ENCODE data around the gene SLC25A33.
"Not testable (repeated sequence)": the region's sequence is repeated elsewhere in the genome, so short reads cannot be mapped to it uniquely, and the experiment has no call there.

The SLC25A33 gene

DNA sequence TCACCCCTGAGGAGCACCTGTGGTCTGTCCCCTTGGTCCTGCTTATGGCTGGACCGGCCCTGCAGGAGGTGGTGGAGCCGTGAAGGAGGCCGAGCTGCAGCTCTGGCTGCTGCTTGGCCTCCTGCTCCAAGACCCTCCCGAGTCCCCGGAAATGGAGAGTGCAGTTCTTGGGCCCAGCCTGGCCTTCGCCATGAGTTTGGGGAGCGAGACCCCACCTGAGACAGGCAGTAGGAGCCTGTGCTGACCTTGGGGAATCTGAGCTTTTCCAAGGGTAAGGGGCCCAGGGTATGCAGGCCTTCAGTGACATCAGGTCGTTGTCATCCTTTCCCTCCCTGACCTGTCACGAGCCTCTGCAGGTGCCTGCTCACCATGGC, 63.5 kb downstream of the SLC25A33 start:
- DNase-seq, result no peak

DNA sequence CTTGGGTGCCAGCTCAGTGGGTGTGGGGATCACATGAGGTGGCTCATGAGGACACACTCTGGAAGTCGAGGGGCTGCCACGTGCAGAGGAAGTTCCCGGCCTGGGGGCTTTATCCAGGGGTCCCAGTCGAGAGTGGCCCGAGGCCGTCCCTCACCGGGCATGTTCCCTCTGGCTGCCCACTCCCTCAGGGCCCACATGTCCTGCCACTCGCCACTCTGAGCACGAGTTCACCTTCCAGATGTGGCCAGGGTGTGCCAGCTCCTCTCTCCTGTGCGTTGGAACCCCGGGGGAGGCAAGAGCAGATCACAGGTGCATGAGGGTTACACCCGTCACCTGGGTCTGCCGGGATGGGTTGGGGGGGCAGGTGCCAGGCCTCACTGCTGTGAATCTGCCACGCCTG, 64.0 kb downstream of the SLC25A33 start:
- DNase-seq, result no peak

DNA sequence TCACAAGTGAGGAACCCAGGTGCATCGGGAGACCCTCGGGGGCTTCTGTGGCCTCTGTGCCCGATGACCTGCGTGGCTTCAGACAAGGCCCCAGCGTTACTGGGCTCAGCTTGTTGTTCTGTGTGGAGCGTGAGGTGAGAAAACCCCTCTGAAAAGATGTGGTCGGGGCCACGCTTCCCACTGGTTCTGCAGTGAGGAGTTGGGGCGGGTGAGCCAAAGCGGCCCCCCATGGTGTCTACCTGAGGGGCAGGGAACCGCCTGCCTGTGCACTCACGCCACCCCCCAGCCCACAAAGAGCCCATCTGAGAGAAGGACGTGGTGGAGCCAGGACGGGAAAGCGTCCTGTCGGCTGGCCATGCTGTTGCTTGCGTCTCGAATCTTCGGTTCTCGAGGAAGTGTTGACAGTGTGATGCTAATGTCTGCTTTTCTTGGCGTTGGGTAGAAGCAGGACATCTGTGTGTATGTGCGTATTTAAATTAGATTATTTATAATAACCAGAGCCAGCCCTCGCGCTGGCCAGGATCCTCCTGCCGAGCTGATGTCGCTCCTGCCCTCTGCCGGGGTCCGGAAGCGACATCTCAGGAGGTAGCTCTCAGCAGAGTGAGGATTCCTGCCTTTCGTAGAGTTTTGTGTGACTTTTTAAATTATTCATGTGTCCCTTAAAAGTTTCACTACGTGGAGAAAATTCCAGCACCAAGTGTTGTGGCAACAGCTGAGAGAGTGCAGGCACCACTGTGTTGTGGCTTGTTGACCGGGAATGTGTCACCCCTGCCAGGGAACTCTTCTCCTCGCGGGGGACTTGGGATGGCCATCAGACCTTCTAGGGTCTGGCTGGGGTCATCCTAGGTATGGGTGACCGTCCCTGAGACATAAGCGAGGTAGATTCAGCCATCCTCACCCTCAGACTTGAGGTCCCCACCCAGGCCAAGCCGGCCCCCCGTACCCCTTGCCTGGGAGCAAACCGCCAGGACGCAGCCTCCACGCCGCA, 64.8 kb downstream of the SLC25A33 start:
- no peak for DNase-seq

DNA sequence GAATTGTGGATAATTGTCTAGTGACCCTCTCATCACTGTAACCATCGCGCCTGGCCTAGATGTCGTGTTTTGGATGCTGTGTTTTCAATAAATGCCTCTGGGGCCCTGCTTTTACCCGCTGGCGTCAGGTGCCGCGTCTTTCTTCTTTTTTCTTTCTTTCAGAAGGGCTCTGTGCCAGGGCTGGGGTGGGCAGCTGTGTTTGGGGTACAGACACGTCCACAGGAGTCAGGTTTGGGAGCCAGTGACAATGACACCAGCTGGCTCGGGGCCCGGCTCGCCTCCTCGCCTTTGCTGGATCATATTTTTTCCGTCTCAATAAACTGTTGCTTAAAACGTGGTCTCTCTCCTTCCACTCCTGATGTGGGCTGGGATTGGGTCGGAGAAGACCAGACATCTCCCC, 65.6 kb downstream of the SLC25A33 start:
- no peak for DNase-seq

DNA sequence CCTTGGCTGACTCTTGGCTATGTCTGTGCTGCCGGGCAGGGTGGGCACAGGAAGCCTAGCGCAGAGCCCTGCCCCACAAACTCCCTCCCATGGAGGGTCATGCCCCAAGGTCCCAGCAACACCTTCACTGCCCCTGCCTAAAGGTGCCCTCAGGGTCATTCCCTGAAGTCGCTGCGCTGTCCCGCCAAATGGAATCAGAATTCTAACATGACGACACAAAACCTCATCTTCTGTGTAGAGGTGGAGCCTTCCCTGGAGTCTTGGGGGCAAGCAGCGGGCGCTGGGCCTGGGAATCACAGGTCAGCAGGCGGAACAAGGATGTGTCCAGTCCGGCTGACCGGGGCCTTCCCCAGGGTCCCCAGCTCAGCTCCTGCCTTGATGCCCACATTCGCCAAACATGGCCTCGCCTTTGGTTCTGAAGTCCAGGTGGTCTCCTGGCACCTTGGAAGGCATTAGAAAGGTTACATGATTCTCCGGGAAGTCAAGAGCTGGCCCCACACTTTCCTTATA, 66.7 kb downstream of the SLC25A33 start:
- DNase-seq, result no peak

DNA sequence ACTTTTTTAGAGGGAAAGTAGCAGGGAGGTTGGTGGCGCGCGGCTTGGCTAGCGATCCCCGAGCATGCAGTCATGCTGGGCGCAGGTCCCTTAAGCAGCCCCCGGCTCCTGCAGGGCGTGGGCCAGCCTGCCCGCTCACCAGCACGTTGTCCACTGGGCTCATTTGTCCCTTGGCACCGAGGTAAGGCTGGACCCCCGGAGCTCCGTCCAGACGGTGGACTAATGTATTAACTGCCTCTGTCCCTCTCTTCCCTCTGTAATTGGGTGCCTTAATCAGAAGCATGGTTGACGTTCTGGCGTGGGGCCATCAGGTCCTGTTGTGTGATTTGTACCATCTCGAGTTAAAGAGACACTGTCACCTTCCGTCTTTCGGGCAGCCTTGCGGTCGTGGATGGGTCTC, 67.2 kb downstream of the SLC25A33 start:
- DNase-seq, result no peak

DNA sequence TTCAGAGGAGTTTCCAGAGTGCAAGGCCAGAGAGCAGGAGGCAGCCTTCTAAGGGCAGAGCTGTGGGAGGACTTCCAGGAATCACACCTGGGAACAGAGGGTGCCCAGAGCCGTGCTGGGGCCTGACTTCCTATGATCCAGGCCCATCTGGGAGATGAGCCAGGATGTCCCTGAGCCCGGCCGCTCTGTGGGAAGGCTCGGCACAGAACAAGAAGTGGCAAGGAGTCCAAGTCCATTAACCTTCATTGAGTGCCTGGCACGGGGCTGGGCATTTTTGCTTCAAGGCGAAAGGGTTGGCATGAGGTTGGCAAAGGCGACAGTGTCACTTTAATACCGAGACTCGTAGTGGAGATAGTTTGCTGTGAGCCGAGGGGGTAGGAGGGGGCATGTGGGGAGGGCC, 67.7 kb downstream of the SLC25A33 start:
- DNase-seq, result no peak

DNA sequence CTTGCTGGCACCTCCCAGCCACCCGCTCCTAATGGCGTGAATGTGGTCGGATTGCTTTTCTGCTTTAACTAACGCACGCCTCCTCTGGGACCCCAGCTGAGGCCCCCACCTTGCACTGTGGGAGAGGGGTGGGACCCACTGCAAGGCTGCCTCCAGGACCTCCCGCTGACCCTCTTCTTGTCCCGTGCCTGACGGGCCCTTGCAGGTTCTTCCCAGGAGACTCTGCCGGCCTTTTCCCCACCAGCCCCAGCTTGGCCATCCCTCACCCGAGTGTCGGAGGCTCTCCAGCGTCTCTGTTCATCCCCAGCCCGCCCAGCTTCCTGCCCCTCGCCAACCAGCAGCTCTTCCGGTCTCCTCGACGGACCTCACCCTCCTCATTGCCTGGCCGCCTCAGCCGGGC, 68.1 kb downstream of the SLC25A33 start:
- DNase-seq, result no peak

DNA sequence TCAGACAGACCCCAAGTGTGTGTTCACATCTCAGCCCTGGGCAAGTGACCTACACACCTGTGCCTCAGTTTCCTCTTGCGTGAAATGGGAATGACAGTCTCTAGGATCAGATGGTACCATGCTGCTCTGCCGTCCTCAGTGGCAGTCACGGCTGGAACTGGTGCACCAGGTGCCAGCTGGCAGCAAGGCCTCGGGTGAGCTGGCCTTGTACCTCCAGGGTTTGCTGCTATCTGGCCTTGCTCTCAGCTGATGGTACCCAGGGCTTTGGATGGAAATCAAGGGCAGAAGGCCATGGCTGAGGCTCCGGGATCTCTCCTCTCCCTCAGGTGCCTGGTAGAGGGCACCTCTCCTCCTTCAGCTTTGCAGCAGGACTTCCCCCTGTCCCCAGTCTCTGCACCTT, 70.7 kb downstream of the SLC25A33 start:
- DNase-seq, result no peak

DNA sequence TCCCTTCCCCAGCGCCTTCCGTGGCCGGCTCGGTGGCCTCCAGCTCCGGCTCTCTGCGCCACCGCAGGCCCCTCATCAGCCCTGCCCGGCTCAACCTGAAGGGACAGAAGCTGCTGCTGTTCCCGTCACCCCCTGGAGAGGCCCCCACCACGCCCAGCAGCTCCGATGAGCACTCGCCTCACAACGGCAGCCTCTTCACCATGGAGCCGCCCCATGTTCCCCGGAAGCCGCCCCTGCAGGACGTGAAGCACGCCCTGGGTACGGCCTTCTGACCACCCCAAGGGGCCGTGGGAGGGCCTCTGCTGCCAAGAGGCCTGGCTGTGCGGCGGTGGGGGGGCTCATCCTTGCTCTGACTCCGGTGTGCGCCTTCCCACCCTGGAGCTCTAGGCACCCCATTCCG, 71.3 kb downstream of the SLC25A33 start:
- DNase-seq, result no peak

DNA sequence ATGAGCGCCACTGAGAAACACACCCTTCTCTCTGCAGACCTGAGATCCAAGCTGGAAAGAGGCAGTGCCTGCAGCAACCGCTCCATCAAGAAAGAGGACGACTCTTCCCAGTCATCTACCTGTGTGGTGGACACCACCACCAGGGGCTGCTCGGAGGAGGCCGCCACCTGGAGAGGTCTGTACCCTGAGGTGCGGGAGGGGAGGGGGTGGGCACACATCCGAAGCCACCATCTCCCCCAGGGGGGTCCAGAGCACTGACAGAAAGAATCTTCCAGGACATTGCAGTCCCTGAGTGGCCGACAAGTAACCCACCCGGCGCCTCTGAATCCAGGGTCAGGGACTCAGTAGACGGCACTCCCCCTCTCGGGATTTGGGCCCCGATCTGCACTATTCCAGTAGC, 72.5 kb downstream of the SLC25A33 start:
- DNase-seq, result no peak

DNA sequence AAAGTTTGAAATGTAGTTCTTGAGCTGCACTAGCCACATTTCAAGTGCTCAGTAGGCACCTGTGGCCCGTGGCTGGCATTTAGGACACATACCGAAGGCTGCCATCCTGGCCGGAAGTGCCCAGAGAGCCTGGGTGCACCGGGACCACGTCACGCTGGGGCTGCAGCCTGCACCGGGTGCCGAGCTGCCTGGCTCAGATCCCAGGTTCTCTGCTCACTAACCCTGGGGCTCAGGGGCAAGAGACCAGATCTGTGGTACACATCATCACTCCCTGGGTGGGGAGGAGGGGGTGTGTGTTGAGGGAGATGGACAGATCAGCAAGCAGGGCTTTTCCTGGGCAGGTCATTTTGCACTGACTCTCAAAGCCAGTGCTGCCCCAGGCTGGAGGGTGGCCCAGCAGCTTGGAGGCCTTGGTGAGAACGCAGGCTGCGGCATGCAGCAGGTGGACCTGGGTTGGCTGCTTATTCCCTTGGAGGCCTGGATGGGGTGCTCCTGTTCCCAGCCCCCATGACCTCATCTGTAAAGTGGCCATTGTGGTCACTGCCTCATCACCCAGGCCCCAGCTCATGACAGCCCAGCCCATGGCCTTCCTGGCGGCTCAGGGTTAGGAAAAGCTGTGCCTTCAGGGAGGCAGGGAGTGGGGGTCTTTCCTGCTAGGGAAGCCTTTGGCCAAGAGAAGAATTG, 73.0 kb downstream of the SLC25A33 start:
- DNase-seq, result no peak

DNA sequence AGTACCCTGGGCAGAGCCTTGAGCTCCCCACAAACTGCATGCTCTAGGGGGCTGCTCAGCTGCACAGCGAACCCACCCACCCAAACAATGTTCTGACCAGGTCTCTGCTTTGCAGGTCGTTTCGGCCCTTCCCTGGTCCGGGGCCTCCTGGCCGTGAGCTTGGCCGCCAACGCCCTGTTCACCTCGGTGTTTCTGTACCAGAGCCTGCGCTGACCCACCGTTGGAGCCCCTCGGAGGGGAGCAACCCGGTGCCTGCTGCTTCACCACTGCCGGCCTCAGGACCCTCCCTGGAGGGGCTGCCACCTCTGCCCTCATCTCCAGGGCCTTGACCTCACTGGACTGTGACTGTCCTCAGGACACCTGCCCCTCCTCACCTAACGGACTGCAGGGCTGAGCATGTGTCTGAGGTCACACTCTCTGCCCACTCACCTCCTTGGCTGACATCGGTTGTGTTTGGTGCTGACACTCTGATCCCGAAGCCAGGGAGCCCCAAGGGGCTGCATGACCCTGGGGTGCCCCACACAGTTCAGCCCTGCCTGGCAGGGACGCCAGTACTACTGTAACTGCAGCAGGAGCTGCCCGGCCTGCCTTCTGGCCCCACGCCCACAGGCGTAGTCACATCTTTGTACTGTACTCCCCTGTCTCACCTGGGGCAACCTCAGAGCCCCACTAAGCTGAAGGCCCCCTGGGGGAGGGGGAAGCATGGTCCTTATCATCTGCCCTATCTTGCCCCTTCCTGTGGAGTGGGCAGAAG, 73.8 kb downstream of the SLC25A33 start:
- DNase-seq, result no peak

DNA sequence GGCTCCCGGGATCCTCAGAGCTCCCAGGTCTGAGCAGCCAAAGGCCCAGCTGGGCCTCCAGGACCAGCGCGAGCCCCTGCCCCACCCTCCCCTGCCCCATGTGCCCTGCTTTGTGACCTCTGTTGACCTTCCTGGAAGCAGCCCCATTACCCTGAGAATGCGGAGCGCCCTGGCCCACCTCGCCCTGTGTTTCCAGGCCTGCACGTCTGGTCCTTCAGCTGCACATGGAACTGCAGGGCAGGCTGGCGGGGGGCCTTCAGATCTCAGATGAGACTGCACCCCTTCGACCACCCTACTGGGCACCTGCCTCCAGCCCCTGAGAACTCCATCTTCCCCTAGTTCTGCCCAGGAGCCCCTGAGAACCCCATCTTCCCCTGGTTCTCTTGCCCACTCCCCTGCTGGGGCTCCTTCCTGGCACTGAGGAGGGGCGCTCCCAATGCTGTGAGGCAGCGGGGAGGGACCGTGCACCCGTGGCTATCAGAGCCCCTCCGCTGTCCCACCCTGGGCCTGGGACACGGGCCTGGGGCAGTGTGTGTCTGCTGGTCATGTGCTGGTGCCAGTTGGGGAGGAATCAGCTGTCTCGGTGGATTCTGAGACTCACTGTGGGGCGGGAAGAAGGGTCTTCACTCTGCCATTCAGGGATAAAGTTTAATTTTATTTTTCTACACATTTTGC, 74.5 kb downstream of the SLC25A33 start:
- DNase-seq, result no peak

DNA sequence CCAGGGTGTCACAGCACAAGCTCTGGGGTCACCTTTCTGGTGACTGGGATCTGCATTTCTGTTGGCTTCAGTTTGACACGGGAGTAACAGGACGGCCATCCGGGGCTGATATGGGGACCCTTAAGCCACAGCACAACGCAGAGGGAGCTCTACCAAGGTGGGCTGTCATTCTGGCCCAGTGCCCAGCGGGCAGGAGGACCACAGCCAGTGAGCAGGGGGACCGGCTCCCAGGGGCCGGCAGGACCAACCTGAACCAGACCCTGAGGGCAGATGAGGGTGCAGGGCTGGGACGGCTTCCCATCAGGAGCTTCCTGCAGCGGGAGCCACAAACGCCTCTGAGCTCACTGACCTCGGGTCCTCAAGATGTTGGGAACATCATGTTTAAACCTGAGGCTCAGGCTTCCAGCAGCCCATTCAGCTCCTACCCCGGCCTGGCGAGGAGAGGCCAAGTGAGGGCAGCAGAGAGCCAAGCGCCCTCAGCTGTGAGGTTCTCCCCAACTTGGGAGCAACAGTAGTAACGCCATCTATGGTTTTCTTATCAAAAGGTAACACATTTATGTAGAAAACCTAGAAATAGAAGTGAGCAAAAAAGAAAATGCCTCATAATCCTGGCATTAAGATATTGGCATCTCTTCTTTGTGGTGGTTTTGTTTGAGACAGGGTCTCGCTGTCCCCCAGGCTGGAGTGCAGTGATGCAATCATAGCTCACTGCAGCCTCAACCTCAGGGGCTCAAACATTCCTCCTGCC, 76.2 kb downstream of the SLC25A33 start:
- DNase-seq, result peak; percentile 42

DNA sequence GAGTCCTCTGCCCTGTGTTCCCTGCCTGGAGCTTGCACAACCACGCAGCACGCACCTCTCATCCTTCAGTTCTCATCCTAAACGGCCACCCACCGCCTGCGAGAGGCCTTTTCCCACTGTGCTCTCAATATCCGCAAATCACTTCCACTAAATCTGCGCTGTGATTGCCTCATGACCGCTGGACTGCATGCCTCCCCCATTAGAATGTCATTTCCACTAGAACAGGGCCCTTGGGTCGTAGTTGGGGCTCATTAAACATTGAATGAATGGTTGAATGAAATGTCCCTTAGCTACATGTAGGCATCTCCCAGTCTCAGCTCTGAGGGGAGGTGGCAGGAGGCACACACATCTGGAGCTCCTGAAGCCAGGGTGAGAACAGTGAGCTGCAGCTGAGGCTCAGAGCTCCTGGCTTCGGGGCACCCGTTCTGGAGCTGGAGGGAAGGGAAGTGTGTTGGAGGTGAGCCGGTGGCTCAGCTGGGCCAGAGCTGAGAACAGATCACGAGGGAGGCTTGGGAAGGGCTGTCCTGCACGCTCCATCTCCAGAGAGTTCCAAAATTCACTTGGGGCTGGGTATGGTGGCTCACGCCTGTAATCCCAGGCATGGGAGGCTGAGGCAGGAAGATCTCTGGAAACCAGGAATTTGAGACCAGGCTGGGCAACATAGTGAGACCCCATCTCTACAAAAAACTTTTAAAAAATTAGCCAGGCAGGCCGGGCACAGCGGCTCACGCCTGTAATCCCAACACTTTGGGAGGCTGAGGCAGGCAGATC, 79.8 kb downstream of the SLC25A33 start:
- DNase-seq, result no peak

DNA sequence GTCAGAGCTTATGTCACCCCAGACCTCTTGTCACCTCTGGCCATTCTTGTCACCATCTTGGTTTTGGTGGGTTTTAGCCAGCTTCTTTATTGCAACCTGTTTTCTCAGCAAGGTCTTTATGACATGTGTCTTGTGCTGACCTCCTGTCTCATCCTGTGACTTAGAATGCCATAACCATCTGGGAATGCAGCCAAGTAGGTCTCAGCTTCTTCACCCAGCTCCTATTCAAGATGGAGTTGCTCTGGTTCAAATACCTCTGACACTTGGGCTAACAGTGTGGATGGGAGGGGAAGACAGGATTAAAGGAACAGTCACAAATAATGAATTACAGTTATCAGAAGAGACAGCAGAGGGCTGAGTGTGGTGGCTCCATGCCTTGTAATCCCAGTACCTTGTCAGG, 81.8 kb downstream of the SLC25A33 start:
- DNase-seq, result no peak

DNA sequence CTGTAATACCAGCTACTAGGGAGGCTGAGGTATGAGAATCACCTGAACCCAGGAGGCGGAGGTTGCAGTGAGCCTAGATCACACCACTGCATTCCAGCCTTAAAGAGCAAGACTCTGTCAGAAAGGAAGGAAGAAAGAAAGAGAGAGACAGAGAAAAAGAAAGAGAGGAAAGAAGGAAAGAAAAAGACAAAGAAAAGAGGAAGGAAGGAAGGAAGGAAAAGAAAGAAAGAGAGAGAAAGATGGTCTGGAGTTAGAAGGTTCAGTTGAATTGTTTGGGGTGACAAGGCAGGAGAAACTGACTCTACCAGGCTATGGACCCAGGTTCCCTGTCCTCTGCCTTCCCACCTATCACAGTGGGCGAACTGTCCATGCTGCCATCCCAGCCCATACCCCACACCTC, 84.8 kb downstream of the SLC25A33 start:
- no peak for DNase-seq

DNA sequence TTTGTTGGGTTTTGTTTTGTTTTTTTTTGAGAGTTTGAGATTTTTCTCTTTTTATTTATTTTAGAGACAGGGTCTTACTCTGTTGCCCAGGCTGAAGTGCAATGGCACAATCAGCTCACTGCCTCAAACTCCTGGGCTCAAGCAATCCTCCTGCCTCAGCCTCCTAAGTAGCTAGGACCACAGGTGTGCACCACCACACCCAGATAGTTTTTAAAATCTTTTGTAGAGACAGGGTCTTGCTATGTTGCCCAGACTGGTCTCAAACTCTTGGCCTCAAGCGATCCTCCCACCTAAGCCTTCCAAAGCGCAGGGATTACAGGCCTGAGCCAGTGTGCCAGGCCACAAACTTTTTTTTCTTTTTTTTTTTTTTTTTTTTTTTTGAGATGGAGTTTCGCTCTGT, 85.8 kb downstream of the SLC25A33 start:
- not testable (repeated sequence) for DNase-seq

DNA sequence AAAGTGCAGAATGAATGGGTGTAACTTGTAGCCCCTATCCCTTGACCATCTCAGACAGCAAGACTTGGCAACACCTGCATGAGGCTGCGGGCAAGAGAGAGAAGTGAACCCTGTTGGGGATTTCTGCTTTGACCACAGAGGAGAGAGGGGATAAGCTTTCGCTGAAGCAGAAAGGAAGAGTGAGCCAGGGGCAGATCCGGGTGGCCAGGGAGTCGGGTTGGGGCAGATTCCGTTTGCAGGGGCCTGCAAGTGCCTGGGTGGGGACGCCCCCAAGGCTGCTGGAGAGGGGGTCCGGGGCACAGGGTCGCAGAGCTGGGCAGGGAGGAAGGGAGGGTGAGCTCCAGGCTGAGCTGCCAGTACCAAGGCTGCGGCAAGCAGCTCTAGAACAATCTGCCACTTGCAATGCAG, 86.9 kb downstream of the SLC25A33 start:
- DNase-seq, result no peak
